NCI-H2107 treated with DMSO at 0.1 percent for 48 hours (cell line): ENCODE measurements around the gene TFCP2.

Experiments
- DNase-seq: peaks from one replicate; lab custom pipeline; 2025; ENCODE audit not compliant: unreplicated experiment; lab: John Stamatoyannopoulos, UW

The TFCP2 gene

GRCh38 chr12:51048661-51049251, 124.2 kb downstream of the TFCP2 start:
- DNase-seq: no peak

DNA sequence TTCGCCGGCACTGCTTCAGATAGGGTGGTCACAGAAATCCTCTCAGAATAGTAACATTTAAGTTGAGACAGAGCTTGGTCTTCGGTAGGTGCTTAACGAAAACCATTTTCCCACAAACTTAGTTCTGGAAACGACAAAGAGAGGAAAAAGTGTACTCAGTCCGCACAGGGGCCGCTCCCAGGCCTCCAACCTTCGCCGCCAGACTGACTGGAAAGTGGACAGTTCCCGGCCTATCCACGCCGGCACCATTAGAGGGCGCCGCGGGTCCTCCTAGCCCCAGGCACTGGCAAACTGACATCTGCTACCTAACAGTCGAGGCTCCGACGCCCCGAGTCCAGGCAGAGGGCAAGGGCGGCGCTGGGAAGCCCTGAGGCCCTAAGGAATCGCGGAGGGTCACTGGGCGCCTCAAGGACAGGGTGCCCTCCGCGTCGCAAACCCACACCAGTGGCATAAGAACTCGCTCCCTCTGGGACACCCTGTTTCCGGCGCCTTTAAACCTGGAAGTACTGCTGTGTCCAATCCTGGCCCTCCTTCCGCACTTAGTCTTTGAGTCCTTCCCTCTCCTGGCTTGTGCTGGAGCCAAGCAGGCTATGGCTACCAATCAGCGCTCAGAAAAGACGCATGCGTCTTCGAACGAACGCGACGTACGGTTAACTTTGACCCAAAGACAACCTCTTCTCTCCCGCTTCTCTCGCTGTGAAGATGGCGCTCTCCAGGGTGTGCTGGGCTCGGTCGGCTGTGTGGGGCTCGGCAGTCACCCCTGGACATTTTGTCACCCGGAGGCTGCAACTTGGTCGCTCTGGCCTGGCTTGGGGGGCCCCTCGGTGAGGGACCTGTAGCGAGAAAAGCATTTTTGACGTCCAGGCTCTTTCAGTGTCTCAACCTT, 125.0 kb downstream of the TFCP2 start, which contains the start of gene LETMD1:
TSS of gene LETMD1 (plus strand) at position 673 of the 886 bp plus-strand sequence. CDS start at position 703, 30 bp downstream.
- DNase-seq: peak; percentile 99
